HG02938 (cell line): ENCODE measurements around the gene PLEKHA6.
"Not testable (repeated sequence)": the region's sequence is repeated elsewhere in the genome, so short reads cannot be mapped to it uniquely, and the experiment has no call there.

ENCODE experiments used
- ATAC-seq: cut with Tn5 transposase; IDR thresholded peaks from one replicate; pipeline ENCODE4 v1.9.1; 2021; ENCODE audit warnings: mild to moderate bottlenecking, moderate library complexity; ENCODE audit not compliant: unreplicated experiment

PLEKHA6 gene

DNA sequence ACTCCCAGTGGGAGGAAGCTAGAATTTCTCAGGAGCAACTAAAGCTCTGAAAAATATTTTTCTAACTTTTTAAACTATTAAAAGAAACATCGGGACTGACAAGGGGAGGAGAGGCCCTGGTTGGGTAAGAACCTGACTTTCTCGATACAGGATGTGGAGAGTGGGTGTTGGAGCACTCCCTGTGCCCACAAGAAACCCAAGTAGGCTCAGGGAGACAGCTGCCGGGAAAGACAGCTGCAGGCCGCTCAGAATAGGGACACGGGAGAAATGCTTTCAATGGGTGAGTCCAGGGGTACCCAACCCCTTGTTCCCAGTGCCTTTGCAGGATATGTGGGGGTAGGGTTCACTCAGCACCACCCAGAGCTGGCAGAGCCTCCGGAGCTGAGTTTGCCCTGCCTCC lies 43.6 kb downstream of the PLEKHA6 start:
- ATAC-seq = no peak

DNA sequence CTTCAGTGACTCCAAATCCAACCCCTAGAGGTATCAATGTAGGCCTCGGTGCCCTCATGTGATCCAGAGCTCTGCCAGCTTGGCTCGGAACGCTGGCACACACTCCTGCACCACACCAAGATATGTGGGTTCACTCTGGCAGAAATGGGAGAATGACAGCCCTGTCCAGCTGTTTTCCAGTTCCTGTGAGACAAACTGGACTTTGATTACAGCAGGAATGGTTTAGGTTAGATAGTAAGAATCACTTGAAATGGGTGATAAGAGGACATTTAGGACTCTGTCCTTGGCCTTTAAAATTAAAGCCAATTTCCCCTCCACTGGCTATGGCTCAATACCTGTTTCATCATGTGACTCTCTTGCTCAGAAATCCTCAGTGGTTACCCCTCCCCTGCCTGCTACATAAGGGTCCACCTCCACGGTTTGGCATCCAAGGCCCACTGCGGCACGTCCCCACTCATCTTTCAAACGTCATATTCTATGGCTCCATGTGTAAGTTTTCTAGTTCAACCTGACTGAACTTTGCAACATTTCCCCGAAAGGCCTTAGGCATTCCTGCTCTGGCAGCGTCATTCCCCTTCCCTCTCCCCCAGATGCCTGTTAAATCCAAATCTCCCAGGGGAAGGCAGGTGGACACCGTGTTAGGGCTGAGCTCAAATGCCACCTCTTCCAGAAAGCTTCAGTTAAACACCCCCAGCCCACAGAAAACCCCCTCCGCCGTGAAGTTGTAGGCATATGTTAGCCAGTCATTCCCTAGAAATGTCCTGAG lies 44.7 kb downstream of the PLEKHA6 start:
- no peak for ATAC-seq

DNA sequence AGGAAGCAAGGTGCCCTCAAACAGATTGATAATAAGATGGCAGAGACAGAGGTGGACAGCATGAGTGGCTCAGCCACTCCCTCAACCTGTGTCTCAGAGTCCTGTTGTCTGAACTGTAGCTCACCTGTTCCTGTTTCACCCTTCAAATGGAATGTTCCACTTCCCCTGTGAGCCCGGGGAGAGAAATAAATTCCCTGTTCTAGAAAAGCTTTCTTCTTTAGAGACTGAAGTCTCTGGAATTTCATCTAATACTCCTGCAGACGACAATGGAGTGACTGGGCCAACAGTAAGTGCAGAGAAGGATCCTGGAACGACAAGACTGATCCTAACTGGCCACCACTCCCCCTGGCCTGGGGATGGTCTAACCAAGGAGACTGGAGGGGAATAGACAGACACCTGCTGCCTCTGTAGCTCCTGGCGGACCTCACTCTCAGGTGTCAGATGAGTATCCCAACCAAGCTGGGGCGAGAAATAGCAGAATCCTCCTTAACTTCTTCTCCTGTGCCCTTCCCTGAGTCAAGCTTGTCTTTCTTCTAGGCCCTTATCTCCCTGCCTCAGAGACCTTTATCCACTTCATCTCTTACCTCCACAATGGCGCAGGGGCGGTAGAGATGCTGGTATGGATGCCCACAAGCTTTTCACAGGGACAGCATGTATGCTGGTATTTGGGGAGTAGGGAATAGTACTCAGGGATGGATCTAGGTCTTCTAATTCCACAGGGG lies 45.4 kb downstream of the PLEKHA6 start:
- no peak for ATAC-seq

DNA sequence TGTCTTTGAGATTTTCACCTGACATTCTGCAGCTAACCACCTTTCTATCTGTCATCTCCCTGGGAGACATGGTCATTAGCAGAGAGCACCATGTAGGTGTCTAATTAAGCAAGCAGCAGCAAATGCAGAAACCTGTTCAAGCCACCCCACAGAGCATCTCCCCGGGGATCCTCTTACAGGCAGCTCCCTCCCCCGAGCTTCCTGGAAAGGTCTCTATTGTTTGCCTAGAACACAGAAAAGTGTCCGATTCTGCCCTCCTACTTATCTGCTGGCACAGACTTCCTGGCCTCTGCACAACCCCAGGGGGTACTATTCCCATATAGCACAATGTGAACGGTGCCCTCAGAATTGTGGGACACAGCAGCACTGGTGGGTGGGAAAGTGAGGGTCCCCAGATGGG lies 46.1 kb downstream of the PLEKHA6 start:
- no peak for ATAC-seq

DNA sequence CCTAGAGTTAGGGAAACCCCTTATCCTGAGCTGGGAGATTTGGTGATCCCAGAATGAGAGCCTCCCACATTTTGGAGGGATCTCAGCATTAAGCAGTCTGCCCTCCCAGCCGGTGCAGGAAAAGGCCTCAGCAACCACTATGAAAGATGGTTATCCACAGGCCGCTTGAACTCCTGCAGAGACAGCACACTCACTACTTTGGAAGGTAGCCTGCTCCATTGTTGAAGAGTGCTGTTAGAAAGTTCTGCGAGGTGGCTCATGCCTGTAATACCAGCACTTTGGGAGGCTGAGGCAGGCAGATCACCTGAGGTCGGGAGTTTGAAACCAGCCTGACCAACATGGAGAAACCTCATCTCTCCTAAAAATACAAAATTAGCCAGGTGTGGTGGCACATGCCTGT lies 48.8 kb downstream of the PLEKHA6 start:
- ATAC-seq = not testable (repeated sequence)

DNA sequence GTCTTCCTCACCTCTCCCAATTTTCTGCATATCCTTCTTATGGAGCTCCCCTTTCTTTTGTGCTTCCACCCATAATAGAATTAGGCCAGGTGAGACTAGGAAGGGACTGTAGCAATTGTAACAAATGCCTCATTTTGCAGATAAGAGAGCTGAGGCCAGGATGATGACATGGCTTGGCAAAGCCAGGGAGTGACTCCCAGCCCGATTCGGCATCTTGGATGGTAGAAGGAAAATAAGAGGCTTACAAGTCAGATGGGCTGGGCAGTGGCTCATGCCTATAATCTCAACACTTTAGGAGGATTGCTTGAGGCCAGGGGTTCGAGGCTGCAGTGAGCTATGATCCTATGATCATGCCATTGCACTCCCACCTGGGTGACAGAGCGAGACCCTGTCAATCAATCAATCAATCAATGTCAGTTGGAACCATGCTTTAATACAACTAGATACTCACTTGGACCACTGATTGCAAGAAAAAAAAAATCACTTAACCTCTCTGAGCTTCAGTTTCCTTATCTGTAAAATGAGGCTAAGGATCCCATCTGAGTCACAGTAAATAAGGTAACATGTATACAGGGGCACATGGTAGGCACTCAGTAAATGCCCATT lies 51.6 kb downstream of the PLEKHA6 start:
- no peak for ATAC-seq

DNA sequence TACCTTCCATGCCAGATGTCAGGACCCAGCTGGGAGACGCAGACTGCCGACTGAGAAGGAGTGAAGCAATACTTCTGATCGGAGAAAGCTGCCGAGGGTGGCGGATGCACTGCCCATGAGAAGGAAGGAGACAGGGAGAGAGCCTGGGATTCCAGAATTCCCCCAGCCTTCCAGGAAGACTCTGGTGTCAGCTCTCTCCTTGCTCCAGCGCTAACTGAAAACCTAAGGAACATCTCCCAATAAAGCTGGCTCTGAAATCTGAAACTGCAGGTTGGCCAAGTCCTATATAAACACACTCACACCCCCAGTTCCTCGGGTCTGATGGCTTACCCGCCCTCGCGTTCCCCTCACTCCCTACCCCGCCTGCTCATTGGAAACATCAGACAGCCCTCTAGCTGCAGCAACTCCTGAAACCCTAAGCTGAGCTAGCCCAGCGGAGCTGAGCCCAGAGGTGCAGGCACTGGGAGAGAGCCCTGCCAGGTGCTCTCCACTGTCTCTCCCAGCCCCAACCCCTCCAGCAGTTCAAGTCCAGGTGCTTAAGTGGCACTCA lies 52.3 kb downstream of the PLEKHA6 start:
- ATAC-seq = no peak

DNA sequence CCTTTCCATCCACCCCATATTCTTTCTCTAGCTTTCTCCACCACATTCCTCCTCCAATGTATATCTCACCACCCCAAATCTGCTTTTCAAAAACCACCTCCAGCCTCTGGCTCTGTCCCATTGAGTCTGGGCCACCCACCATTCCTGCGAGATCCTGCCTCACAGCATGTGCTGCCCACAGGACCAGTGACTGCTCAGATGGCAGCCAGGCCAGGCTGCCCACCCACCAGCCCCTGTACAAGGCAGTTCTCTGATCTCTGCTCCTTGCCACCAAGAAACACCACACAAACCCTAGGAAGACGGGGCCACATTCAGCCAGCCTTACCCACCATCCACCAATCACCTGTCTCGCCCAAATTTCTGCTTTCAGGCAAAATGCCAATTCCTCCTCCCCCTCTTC lies 53.7 kb downstream of the PLEKHA6 start:
- ATAC-seq = no peak

DNA sequence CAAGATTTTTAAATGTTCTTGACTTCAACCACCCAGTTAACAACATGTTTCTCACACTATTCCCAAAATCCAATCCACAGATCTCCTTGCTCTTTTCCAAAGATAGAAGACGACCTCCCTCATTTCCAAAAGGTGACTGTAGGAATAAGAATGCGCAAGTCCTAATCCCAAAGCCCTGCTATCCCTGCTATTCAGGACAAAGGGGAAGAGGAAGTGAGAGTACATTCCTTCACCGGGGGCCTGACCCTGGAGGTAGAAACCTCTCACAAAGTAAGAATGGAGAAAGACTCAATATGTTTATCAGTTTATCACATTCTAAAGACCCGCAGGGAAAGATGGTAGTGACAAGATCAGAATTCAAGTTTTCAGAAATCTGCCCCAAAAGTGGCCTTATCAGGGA lies 55.7 kb downstream of the PLEKHA6 start:
- no peak for ATAC-seq

DNA sequence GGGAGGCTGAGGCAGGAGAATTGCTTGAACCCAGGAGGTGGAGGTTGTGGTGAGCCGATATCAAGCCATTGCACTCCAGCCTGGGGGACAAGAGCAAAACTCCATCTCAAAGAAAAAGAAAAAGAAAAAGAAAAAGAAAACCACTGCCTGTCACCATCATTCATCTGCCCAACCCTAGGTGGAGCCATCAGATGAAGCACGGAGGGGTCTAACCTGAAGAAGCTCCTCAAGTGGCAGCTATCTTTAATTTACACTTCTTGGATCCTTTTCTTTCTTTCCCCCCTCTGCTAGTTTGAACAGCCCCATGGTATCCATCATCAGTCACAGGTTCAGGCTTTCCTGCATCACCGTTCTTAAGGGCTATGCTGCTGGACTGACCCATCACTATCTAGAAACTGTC lies 57.0 kb downstream of the PLEKHA6 start:
- ATAC-seq = no peak

DNA sequence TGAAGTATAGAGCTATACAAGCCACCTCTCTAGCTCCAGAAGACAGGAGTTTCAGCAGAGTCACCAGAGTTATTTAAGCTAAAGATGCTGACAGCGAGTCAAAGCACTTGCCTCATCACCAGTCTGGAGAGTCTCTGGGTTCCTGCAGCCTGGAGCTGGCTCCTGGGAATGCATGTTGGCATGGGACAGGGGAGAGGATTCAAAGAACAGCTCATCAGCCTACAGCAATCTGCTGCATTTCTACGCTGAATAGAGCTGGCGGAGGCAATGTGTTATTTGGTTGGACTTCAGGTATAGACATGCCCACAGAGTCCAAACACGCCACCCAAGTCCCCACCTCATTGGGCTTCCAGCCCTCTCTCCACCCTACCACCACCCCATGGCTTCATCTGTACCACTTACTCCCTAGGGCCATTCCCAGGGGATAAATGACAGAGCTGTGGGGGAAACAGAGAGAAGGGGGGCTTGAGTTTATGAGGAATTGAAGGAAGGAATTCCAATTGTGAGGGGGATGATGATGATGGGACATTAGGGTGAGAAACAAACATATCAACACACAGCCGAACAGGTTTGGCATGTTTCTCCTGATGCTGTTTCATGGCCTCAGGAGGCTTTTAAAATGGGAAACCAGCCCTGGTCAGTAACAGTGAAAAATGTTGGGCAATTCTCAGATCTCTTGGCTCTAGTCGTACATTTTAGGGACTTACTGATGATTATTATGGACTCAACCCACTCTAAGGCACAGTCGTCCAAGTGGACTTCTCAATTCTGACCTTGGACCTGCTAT lies 58.4 kb downstream of the PLEKHA6 start:
- no peak for ATAC-seq

DNA sequence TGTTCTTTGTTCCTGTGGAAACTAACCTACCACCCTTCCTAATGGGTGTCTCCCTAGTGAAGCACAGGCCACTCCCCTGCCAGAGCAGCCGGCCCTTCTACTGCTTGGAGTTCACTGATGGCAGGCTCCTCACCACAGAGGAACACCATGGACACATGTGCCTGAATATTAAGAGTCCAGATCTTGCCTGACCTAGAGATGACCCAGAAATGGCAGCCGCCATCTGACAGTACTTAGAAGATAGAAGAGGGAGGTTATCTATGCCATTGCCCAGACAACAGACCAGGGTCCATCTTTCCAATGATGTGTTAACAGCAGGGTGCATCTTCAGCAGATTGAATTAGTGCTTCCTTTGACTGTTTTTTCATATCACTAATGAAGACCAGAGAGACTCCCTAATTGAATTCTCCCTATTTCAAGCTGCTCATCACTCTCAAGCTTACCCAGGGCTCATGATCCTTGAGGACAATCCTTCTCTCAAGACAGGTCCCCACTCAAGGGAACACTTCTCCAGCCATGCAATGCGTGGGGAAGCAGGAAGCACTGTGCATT lies 59.8 kb downstream of the PLEKHA6 start:
- ATAC-seq = no peak

DNA sequence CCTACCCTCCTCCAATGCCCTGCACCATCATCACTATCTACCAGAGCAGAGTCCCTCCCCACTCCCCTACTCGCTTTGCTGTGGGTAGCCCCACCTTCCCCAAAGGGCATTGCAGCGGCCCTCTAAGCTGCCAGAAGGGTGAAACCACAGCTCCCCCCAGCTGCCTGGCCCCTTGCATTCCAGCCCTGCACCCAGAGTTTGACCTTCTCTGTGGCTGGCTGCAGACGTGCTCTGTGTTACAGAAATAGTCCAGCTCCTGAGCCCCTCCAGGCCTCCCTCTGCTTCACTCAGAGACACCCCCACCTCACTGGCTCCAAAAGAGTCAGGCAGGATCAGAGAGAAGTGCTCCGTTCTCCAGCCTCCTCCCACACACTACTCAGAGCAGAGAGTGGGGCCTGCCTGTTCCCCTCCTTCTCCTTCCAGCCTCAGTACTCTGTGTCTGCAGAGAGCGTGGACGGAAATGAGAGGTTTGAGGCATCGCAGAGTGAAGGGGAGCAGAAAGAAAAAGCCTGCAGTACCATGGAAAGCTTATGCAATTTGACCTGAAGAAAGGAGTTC lies 63.2 kb downstream of the PLEKHA6 start:
- ATAC-seq = no peak

DNA sequence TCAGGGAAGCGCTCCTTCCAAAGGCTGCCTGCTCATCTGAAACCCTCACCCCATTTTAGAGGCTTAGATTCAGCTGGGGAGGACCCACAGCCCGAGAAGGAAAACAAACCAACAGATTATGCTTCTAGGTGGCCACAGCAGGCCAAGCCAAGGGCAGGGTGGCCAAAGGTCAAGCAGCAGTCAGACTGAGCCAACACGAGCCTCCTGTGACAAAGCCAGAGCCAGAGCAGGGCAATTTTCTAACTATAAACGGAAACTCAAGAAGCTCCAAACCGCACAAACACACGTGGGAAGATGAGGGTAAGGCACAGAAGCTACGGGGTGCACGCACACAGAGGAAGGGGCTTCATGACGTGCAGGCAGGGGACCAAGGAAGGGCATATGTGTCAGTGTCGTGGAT lies 64.1 kb downstream of the PLEKHA6 start:
- no peak for ATAC-seq

DNA sequence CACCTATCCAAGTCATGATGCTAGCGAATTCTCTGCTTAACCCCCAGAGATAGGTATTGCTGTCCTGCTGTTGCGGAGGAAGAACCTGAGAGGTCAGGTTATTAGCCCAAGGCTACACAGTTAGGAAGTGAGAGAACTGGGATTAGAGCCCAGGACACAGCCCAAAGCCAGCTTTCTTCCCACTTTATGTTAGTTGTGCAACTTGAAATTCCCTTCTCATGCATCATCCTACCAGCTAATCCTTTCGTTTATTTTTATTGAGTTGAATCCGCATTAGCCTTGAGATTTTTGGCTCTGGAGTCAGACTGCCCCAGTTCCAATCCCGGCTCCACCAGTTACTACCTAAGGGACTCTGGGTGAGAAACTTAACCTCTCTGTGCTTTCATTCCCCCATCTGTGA lies 65.4 kb downstream of the PLEKHA6 start:
- no peak for ATAC-seq

DNA sequence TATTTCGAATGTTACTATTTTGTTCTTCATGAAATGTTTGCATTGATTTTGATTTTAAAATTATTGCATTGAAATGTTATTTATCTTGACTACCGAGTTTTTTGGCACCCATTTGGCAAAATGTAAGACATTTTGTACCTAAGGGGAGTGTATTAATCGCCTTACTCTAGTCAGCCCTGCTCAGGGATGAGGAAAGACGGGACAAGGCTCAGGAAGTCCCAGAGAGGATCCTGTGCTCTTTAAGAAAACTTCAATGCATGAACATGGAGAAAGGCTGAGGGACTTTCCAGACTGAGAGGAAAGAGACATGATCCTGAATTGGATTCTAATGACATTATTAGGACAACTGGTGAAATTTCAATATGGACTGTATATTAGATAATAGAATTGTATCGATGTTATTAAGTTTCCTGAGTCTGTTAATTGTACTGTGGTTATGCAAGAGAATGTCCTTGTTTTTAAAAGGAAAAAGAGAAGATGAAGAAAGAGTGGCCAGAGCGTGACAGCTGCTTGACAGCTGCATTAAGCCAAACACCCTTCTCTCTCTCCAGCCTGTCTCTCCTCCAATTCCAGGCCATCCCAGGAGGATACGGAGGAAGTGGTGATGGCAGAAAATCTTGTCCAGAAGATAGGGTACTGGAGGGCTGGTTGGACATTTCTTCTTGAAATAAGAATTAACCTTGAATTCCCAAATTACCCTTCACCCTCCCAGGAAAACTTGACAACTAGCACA lies 66.0 kb downstream of the PLEKHA6 start:
- ATAC-seq = no peak

DNA sequence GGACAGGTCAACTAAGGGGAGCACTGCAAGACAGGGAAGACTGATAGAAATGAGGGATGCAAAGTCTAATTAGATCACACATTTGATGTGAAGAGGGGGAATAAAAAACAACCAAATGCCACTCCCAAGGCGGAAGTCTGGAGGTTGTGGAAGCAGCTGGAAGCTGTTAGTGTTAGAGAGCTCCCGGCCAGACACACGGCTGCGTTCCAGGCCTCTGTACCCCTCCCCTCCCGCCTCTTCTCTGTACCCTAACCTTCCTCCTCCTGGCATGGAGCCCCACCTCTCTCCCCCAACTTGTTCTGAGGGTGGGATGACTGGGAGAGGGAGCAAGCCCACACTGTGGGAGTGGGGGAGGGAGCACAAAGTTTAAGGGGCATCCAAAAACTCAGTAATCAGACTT lies 67.0 kb downstream of the PLEKHA6 start:
- ATAC-seq = no peak

DNA sequence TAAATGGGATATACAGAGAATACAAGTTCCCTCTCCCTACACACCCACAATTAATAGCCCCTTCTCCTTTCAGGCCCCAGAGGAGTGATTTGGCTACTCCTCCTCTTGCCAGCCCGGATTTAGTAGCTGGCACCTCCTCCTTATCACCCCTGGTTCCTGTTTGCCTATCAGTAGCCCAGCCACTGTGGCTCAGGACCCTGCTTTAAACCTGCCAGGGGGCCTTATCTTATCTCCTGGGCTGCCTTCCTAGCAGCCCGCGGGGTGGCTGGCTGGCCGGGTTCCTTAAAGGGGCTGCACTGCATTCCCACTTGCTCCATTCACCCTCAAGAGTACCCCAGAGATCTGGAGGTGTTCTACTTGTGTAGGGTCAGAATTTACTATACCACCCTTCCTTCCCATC lies 70.4 kb downstream of the PLEKHA6 start:
- ATAC-seq = no peak

DNA sequence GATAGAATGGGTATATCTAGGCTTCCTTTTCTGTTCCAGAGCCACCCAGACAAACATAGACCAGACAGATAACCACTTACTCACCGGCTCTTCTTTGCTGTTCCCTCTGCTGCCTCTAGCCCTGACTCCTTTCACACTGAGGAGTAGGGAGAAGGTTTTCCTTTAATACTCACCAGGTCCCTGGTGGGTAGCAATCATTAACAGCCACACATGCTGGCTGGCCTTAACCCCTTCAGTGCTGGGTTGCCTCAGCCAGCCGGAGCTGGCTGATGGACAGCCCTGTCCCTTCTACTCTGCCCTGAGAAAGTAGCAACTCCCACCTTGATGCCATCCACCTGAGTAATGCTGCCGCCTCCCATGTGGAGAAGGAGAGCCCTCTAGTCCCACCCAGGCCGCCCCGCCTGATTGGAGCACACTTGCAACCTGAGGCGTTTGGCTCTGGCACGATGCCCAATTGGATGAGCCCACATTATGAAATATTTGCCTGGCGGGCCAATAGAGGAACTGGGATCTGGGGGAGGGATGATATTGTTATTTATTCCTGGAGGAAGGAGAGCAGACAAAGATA lies 71.6 kb downstream of the PLEKHA6 start:
- ATAC-seq = no peak
